Fibroblast of skin of left quadriceps (primary cell): ENCODE data around the gene ADARB1.
"Not testable (repeated sequence)": the region's sequence is repeated elsewhere in the genome, so short reads cannot be mapped to it uniquely, and the experiment has no call there.

Experiments
- DNase-seq, 2 experiments: peaks; one replicate each; pipeline ENCODE4 v3.0.0-alpha.2; 2013; ENCODE audit warnings: low read depth in 2 of 2

The ADARB1 gene

DNA sequence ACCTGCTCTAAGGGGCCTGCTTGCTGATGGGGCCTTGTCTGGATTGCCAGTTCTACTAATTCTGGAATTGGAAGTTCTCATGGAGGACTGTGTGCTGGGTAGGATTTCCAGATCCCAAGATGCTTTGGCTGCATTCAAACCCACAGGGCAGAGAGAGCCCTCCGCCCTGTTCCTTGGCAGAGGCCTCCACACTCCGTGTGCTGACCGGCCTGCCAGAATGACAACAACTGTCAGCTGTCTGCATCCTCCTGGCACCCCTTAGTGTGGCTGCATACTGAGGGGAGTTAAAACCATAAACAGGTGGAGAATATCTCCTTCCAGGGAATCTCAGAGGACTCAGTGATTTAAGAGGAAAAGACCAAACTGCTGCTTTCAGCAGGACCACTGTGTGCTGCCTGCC, 60.7 kb downstream of the ADARB1 start:
- no peak for DNase-seq

DNA sequence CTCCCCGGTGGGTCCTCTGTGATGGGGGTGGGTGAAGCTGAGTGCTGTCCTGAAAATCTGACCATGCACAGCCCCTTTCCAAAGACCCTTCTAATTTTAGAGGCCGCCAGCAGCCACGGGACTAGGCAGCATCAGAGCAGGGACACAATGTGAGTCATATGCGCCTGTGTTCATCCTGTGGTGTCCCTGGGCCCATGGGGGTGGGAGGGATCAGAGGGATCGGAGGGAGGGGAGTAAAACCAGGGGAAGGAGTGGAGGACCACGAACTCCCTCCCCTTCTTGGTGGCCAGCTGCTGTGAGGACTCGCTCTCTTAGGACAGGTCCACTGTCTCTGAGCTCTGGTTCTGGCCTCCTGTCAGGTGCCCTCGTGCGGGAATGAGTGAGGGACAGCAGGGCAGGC, 61.5 kb downstream of the ADARB1 start:
- DNase-seq = no peak

DNA sequence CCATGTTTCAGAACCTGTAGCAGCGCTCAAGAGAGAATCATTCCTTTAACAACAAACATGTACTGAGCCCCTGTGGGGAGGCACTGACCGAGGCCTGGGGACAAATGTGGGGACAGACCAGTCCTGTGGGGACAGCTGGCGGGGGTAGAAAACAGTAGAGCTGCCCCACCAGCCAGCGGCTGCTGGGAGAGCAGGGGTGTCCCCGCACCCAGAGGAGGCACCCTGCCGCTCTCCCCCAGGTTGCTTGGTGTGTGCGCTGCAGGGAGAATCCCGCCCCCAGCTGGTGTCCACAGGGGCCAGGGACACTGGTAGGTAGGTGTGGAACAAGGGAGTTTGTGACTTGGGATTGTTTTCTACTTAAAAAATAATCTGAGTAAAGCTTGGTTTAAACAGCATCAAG, 62.1 kb downstream of the ADARB1 start:
- no peak for DNase-seq

DNA sequence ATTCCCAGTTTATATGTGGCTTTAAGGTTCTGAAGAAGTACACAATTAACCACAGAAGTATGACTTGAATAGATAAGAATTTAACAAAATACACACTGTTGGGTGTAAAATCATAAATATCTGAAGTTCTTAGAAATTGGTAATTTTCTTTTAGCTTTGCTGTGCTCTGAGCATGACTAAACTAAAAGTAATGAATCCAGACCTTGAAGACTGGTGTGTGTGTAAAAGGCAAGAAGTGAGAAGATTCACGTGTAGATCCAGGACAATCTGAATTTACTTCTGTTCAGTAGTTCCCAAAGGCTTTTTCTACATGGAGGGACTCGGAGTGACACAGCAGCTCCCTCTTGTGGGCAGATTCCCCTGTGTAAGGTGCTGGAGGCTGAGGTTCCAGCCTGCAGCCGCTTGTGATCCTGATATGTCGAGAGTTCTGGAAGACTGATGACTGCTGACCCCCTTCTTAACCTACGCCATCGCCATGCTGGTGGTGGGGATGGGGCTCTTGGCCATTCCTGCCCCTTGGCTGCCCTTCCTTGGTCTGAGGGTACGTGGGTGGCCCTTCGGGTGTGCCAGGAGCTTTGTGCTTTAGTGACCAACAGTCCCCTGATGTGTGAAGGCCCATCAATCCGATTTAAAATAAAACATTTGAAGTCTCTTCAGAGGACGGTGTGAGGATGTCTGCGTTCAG, 62.7 kb downstream of the ADARB1 start:
- peak; percentile 84 for DNase-seq

DNA sequence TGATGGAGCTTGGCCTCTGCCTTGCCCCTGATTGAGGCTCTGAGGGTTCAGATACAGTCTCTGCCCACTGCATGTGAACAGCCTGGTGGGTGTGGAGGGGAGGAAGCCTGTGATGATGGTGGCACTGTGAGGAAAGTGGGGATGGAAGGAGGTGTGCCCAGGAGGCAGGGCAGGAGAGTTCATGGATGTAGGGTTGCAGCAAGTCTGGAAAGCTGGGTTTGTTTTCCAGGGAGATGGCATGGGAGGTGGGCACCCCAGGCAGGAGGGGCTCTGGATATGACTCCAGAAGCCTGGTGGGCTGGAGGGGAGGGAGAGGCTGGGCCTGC, 63.2 kb downstream of the ADARB1 start:
- DNase-seq = no peak

DNA sequence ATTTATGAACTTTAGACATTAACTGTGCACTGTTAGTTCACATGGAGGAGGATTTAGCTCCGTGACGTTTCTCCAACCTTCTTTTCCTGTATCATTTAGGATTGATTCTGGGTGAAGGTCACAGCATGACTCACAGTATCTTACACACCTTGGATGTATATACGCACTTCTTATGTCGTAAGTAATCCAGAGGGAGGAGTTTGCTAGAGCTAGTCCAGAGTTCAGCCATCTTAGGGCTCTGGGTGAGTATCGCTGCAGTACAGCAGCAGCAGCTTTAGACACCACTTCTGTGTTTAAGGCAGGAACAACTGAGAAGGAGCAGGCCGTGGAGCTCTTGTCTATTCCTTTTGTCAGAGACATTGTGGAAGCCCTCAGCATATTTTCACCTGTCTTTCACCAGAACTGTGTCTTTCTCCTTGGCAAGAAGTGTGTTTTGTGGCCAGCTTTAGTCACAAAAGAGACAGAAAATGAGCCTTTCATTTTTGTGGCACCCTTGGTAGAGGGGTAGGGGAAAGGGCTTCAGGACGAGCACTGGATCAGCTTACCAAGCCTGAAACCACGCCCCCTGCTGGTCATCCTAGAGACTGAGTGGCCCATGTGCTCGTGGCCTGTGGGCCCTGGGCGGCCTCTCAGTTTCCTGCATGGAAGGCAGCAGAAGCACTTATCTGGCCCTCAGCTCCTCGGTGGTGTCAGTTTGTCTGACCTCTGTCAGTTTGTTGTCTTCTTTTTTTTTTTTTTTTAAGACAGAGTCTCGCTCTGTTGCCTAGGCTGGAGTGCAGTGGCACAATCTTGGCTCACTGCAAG, 64.0 kb downstream of the ADARB1 start:
- peak; percentile 22 to 32 for DNase-seq

DNA sequence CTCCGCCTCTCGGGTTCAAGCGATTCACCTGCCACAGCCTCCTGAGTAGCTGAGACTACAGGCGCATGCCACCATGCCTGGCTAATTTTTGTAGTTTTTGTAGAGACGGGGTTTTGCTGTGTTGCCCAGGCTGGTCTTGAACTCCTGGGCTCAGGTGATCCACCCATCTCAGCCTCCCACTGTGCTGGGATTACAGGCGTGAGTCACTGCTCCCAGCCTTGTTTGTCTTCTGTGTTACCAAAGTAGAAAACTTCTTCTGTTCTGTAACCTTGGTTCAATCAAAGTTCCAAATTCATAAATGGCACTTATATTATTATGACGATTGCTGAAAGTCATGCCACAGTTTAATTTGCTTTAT, 64.6 kb downstream of the ADARB1 start:
- DNase-seq = not testable (repeated sequence)

DNA sequence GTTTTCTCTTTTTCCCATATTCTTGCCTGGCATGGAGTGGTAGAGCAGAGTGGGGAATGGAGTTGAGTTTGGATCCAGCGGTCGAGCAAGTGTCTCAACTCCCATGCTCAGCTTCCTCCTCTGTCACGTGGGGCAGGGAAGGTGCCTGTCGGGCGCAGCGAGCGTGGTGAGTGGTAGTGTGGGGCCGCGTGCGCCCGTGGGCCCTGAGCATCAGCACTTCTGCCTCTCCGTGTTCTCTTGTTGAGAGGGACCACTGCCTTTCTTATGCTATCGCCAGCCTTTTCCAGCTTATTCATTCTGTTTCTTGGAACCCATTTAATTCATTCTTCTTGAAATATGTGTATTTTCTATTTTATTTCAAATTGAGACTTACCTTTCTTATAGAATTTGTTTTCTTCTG, 65.1 kb downstream of the ADARB1 start:
- DNase-seq = no peak

DNA sequence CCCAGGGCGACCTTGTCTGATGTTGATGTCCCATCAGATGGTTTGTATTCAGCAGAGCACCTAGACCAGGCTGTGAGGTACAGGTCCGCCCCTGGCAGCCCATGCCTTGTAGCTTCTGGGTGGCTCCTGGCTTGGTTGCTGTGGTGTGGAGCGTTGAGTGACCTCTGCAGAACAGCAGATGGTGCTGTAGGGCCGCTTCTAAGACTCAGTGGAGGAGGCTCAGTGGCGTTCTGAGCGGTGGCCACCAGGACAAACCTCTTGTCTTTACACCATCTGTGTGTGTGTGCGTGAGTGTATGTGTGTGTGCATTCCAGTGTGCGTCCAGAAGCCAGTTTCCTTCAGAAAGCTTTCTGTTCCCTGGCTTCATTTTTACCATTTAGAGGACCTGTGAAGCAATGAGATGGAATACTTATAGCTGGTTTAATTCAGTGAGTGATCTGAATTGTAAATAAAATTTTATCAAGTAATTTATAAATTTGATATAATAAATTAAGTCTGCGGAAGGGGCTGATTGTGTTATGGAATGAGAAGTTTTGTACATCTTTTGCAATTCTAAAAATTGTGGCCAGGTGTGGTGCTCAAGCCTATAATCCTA, 66.1 kb downstream of the ADARB1 start:
- DNase-seq = peak; percentile 82 to 83

DNA sequence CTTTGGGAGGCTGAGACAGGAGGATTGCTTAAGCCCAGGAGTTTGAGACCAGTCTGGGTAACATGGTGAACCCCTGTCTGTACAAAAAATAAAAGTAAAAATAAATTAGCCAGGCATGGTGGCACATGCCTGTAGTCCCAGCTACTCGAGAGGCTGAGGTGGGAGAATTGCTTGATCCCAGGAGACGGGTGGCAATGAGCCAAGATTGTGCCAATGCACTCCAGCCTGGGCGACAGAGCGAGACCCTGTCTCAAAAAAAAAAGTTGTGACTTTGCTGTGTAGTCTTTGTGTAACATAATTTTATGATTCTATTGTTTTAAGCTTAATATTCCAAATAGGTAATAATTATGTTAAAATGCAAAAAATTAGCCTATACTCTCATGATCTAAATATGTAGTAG, 66.6 kb downstream of the ADARB1 start:
- DNase-seq = not testable (repeated sequence)

DNA sequence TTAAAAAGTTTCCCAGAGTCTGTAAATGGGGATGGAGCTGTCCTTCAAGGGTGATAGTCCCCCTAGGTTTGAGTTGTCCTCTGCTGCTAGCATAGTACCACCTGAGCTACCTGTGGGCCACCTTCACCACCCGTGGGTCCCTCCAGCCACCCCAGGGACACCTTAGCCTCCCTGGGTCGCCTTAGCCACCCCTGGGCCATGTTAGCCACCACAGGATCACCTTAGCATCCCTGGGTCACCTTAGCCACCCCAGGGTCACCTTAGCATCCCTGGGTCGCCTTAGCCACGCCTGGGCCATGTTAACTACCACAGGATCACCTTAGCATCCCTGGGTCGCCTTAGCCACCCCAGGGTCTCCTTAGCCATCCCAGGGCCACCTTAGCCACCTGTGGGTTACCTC, 67.1 kb downstream of the ADARB1 start:
- no peak for DNase-seq

DNA sequence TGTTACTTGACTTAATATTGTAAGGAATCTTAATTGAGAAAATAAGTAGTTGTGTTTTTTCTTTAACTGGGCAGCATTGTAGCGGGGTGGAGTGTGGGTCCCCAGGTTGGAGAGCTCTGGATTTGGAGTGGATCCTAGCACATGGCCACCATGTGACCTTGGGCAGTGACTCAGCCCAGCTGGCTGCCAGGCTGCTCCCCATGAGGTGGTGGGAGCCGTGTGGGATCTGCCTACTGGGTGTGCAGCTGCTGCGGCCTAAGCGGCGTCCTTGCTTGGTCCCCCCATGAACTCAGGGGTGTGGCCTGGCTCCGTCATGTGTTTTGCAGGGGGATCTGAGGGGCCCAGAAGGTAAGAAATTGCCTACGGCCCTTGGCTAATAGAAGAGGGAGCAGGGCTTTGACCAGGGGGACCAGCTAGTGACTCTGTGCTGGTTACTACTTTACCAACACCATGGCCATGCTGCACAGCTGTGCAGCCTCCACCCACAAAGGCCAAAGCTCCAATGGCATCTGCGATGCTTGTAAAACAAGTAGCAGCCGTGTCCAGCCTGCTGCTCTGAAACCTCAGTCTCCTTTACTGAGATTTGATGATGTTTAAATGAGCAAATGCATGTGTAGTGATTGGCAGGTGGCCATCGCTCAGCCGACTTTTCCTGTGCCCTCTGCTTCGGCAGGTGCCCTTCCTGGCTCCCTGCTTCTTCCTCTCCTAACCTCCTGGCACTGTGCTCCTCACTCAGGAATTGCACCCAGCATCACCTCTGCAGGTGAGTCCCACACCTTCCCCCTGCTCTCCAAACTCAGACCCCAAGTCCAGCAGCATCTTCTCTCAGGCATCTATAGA, 68.3 kb downstream of the ADARB1 start:
- DNase-seq = peak; percentile 41 to 45

DNA sequence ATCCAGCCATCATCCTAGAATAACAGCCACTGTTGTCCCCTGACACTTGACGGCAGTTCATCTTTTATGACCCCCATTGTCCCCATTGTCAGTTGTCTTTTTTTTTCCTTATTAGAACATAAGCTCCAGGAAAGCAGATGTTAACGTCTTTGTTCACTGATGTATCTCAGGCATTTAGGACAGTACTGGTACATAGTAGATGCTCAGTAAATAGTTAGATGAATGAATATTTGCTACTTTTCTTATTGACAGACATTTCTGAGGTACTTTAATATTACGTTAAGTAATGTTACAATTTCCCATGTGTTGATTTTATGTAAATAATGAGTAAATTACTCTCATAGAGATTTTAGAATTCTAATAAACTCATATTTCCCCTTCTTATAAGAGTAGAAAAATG, 69.5 kb downstream of the ADARB1 start:
- DNase-seq = no peak

DNA sequence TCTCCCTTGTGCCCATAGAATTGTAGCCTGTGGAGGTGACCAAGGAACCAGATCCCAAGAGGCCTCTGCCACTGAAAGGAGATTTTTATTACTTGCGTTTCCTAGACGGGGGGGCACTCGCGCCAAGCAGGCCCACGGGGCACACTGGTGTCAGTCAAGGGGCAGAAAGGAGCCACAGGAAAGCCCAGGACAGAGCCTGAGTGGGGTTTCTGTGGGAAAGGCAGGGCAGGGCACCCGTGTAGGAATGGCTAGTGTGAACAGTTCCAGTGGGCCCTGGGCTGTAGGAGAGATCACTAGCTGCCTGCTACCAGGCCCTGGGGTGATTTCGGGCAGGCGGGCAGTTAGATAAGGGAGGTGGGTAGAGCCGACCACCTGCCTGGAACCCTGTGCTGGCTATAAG, 70.8 kb downstream of the ADARB1 start:
- no peak for DNase-seq

DNA sequence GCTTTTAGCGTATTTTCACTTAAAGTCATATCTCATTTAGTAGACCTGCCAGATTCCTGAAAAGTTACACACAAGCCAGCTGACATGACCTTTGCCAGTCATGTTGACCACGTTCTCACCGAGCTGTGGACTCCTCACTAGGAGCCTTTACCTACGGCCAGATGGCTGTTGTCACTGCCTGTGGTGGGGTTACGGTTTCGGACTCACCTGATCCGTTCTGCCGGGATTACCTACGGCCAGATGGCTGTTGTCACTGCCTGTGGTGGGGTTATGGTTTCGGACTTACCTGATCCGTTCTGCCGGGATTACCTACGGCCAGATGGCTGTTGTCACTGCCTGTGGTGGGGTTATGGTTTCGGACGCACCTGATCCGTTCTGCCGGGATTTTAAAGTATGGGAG, 71.5 kb downstream of the ADARB1 start:
- not testable (repeated sequence) for DNase-seq

DNA sequence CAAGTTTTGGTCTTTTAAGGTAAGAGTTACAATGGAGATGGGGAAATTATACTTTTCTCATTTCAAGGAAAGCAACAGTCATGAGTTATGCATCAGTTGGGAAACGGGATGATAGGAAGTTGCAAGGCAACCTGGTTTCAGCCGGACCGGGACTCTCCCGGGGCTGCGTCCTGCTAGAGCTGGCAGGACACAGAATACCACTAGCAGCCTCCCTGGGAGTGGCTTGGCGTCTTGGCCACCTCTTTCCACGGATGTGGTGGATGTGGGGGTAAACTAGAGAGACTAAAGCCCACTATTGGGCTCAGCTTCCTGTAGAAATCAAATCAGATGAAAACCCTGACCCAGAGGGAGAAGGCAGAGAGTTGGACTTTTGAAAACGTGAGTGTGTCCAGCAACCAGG, 71.9 kb downstream of the ADARB1 start:
- no peak for DNase-seq

DNA sequence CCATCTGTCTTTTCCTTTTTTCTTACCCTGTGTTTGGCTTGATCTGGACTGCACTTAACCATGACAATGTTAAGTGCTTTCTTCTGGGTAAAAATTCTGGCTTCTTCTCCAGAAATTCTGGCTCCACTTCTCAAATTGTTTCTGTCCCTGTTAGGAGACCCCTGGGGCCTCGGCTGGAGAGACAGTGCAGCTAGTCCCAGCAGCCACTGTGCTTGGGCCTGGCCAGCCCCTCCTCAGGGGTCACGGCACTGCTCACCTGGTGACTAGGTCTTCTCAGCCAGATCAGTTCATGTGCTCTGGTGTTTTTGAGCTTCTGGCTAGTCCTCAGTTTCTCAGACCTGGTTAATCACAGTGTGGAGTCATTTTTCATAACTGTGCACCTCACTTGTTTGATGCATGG, 72.4 kb downstream of the ADARB1 start:
- no peak for DNase-seq

DNA sequence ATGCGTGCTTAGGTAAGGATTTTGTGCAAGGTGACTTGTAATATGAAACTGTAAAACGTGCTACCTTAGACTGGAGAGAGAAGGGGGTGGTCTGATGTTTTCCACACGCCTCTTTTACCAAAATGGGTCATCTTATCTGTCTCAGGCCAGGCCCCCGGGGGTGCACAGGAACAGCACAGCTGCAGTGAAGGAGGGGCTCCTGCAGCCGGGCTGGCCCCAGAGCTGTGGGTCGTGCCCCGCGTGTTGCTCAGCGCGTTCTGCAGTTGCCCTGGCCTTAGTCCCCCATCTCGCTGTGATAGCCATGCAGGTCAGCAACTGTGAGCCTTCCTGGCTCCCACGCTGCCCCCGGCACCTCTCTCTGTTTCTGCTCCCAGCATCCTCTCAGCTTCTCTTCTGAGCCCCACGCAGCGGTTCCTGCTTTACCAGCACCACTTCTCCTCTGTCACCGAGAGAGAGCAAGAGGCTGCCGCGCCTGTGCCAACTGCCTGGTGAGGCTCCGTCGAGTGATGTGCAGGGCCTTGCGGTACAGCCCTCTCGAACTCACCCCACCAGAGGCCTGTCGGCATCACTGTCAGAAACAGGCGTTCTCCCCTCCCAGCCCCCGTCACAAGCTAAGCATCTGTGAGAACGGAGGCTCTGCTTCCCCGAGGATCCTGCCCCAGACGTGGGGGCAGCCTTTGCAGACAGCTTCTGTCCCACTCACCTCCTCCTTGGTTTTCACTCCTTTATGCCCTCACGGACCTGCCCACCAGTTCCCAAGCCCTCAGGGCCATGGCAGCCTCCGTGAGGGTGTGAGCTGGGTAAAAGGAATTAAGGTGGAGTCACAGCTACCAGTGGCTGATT, 73.3 kb downstream of the ADARB1 start:
- DNase-seq = no peak

DNA sequence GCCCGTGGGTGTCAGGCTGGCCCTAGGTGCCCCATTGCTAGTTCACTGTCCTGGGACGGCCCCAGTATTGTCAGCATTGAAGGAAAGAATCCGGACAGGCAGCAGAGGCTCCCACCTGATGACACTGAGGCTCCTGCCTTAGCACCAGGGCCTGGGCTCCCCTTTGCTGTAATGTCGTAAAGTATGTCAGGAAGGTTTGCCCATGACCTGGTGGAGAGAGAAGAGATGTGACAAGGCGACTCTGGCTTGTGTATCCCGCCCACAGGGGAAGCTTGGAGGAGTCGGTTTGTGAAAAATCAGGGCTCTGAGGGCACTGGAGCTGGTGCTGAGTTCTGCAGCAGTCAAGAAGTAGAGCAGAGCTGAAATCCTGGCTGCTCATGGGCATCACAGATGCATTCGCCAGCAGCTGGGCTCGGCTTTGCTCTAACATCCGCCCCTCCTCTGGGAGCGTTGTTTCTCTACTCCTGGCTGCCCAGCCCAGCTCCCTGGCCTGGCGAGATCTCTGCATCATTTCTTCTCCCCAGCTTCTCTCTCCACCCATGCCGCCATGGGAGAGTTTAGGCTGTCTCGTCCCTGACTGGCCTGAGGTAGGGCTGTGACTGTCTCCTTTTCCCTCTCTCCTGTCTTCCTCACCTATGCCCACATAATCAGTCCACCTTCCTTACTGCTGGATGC, 74.1 kb downstream of the ADARB1 start:
- DNase-seq = no peak

DNA sequence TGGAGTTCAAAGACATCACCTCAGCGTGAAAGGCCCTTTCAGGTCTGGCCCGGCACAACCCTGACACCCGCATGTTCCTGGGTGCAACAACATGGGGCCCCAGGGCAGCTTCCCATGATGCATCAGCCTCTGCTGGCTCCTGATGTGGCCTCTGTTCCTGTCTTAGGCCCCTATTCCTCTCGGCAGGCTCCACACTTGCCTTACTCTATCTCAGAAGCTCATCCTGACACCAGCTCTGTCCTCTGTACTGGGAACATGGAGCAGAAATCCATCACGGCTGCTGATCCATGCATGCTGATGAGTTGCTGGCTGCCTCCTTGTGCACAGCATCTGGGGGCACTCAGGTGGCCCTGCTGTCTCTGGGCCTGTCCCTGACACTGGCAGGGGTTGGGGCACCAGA, 74.6 kb downstream of the ADARB1 start:
- no peak for DNase-seq

DNA sequence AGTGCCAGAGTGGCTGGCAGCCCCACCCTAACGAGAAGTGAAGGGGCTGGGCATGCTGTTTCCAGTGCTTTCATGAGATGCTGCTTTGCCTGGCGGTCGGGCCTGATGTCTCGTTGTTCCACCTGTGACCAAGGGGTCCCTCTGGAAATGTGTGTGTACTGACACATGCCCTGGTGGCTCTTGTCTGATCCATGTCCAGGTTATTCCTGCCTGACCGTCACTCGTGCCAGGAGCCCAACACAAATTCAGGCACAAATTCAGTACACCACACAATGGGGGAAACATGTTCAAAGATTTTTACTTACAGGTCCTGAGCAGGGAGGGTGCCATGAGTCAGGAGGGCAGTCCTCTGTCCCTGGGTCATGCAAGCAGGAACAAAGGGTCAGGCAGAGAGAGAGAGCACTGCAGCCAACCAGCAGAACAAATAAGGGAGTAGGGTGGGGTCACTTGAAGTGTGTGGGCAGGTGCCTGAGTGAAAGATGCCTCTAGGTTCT, 76.3 kb downstream of the ADARB1 start:
- DNase-seq = no peak
